ENCODE results near the gene TWNK. TPM values are rescaled to one million over a fixed set of nuclear protein-coding genes. Genes with fewer than 3 reads are reported as not detected.

Gene TWNK
- total RNA-seq, 1 experiment from 2014 or later = 28.2 TPM

- TF ChIP-seq GABPB1 (CRISPR knock-in tag; IDR thresholded peaks at IDR 0.05) = no peak
Observed at GRCh38 chr10:100999742-101000126, 12.4 kb downstream of the TWNK start, which contains the start of gene LZTS2 (continued).

DNA sequence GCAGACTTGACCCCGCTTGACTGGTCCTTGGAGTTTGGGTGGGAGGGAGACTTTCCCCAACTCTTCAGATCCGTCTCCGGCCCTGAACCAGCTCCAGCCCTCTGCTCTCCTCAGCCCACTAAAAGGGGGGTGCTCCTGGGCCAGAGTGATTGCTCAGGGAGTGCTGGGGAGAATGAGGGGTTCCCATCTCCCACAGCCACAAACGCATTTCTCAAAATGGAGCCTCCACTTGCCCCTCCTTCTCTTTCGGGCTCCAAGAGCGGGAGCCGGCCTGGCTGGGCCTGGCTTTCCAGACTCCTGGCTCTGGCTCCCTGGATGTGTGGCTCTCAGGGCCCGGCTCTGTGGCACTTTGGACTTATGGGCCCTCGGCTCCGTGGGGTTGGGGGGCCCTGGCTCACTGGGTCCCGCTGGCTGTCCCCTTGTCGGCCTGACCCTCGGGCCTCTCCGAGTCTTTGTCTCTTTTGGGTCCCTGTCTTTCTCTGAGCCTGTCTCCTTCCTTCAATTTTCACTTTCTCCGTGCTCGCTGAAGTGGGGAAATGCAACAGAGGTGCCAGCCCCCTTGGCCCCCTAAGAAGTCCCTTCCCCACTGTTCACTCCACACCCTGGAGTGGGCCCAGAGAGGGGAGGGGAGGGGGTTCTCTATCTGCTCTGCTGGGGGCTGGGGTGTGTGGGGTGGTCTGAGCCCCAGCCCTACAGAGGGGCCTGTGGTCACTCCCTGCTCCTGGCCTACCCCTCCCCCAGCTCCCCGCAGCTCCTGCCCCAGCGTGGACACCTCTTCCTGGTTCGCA, 13.0 kb downstream of the TWNK start:
- POLR2A ChIA-PET = no interaction called here
- ATAC-seq = no peak
- CTCF ChIA-PET = interaction anchor here (0.6 to 13.4 kb wide), 5 partner anchors 9 to 1738 kb away, joined by 3 to 277 read pairs (median 6); no protein-coding TSS in a partner anchor
- H3K36me3 Mint-ChIP-seq = peaks cover 7% of the 10 kb centered on the region
- H3K4me1 Mint-ChIP-seq = peaks cover 25% of the 10 kb centered on the region
- H3K27me3 Mint-ChIP-seq (ENCODE audit: low read depth) = no peaks in the 10 kb centered on the region
- DNase-seq (ENCODE audit: low spot score) = no peak
- TF ChIP-seq ZNF121 (CRISPR knock-in tag; IDR thresholded peaks at IDR 0.05) = peak; percentile 66; the same call in 1 of the 2 replicates
- TF ChIP-seq, protein P1, sequence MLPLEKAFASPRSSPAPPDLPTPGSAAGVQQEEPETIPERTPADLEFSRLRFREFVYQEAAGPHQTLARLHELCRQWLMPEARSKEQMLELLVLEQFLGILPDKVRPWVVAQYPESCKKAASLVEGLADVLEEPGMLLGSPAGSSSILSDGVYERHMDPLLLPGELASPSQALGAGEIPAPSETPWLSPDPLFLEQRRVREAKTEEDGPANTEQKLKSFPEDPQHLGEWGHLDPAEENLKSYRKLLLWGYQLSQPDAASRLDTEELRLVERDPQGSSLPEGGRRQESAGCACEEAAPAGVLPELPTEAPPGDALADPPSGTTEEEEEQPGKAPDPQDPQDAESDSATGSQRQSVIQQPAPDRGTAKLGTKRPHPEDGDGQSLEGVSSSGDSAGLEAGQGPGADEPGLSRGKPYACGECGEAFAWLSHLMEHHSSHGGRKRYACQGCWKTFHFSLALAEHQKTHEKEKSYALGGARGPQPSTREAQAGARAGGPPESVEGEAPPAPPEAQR (CRISPR knock-in tag; IDR thresholded peaks at IDR 0.05) = no peak
- no peaks in the 10 kb centered on the region for H3K9me3 Mint-ChIP-seq
- peak overlapping the region; percentile 85 for H3K4me3 Mint-ChIP-seq
- H3K27ac Mint-ChIP-seq = peak overlapping the region; percentile 84

- peak overlapping the region; percentile 55 for H3K27ac Mint-ChIP-seq
- no peak for ATAC-seq
- peak overlapping the region; percentile 85 for H3K4me3 Mint-ChIP-seq
- H3K27me3 Mint-ChIP-seq (ENCODE audit: low read depth) = no peaks in the 10 kb centered on the region
- CTCF ChIA-PET = interaction anchor here (0.6 to 13.4 kb wide), 4 partner anchors 8 to 1737 kb away, joined by 3 to 277 read pairs (median 138); no protein-coding TSS in a partner anchor
- DNase-seq (ENCODE audit: low spot score) = no peak
- TF ChIP-seq ZNF671 (CRISPR knock-in tag; IDR thresholded peaks at IDR 0.05) (no peak), NFATC4 (CRISPR knock-in tag; IDR thresholded peaks at IDR 0.05) (no peak), USF1 (CRISPR knock-in tag; IDR thresholded peaks at IDR 0.05) (no peak), AR (CRISPR knock-in tag; IDR thresholded peaks at IDR 0.05) (no peak), ESRRA (CRISPR knock-in tag; IDR thresholded peaks at IDR 0.05; ENCODE audit: borderline replicate concordance) (no peak), USF2 (CRISPR knock-in tag; IDR thresholded peaks at IDR 0.05) (no peak), SMAD3 (CRISPR knock-in tag; IDR thresholded peaks at IDR 0.05; ENCODE audit: borderline replicate concordance) (no peak), CDX4 (CRISPR knock-in tag; IDR thresholded peaks at IDR 0.05; ENCODE audit: borderline replicate concordance) (no peak), TCF7 (CRISPR knock-in tag; IDR thresholded peaks at IDR 0.05; ENCODE audit: low read depth) (no peak), FOXP1 (CRISPR knock-in tag; IDR thresholded peaks at IDR 0.05; ENCODE audit: borderline replicate concordance) (no peak)
- peaks cover 11% of the 10 kb centered on the region for H3K36me3 Mint-ChIP-seq
- H3K4me1 Mint-ChIP-seq = peaks cover 23% of the 10 kb centered on the region
- H3K9me3 Mint-ChIP-seq = no peaks in the 10 kb centered on the region
- POLR2A ChIA-PET = no interaction called here
Observed at GRCh38 chr10:101000915-101001658, 13.7 kb downstream of the TWNK start.
